ENCODE data around the gene GVQW3.
"Not testable (repeated sequence)": the region's sequence is repeated elsewhere in the genome, so short reads cannot be mapped to it uniquely, and the experiment has no call there.

Gene GVQW3

GRCh38 chr11:76385903-76386302 lies 4.8 kb downstream of the GVQW3 start:
- DNase-seq (ENCODE audit: low read depth) = no peak

GRCh38 chr11:76388408-76388807 lies 7.3 kb downstream of the GVQW3 start:
- no peak for DNase-seq (ENCODE audit: low read depth)

GRCh38 chr11:76391021-76391420 lies 9.9 kb downstream of the GVQW3 start:
- DNase-seq (ENCODE audit: low read depth) = no peak

GRCh38 chr11:76391811-76392475 lies 10.8 kb downstream of the GVQW3 start:
- DNase-seq (ENCODE audit: low read depth) = no peak

- no peak for DNase-seq (ENCODE audit: low read depth)
Measured at GRCh38 chr11:76392870-76393269, 11.7 kb downstream of the GVQW3 start.

GRCh38 chr11:76394411-76394810 lies 13.3 kb downstream of the GVQW3 start:
- DNase-seq (ENCODE audit: low read depth) = no peak

GRCh38 chr11:76395296-76395695 lies 14.2 kb downstream of the GVQW3 start:
- DNase-seq (ENCODE audit: low read depth) = no peak

- DNase-seq (ENCODE audit: low read depth) = no peak
Measured at GRCh38 chr11:76397383-76397782, 16.3 kb downstream of the GVQW3 start.

- DNase-seq (ENCODE audit: low read depth) = no peak
Measured at GRCh38 chr11:76400967-76401366, 19.8 kb downstream of the GVQW3 start.

GRCh38 chr11:76401484-76401883 lies 20.4 kb downstream of the GVQW3 start:
- DNase-seq (ENCODE audit: low read depth) = not testable (repeated sequence)

- no peak for DNase-seq (ENCODE audit: low read depth)
Measured at GRCh38 chr11:76406359-76406758, 25.2 kb downstream of the GVQW3 start.

- no peak for DNase-seq (ENCODE audit: low read depth)
Measured at GRCh38 chr11:76408171-76408965, 27.2 kb downstream of the GVQW3 start.

GRCh38 chr11:76410851-76411357 lies 29.8 kb downstream of the GVQW3 start:
- DNase-seq (ENCODE audit: low read depth) = no peak

- no peak for DNase-seq (ENCODE audit: low read depth)
Measured at GRCh38 chr11:76415073-76415472, 34.0 kb downstream of the GVQW3 start.

- DNase-seq (ENCODE audit: low read depth) = no peak
Measured at GRCh38 chr11:76419896-76420295, 38.8 kb downstream of the GVQW3 start.

GRCh38 chr11:76424379-76424778 lies 43.3 kb downstream of the GVQW3 start:
- DNase-seq (ENCODE audit: low read depth) = no peak

- no peak for DNase-seq (ENCODE audit: low read depth)
Measured at GRCh38 chr11:76424891-76425290, 43.8 kb downstream of the GVQW3 start.

- DNase-seq (ENCODE audit: low read depth) = no peak
Measured at GRCh38 chr11:76426660-76427059, 45.5 kb downstream of the GVQW3 start.

- no peak for DNase-seq (ENCODE audit: low read depth)
Measured at GRCh38 chr11:76436020-76436419, 54.9 kb downstream of the GVQW3 start.

- no peak for DNase-seq (ENCODE audit: low read depth)
Measured at GRCh38 chr11:76443268-76443980, 62.3 kb downstream of the GVQW3 start.

- no peak for DNase-seq (ENCODE audit: low read depth)
Measured at GRCh38 chr11:76444065-76444383, 62.9 kb downstream of the GVQW3 start.

- DNase-seq (ENCODE audit: low read depth) = peak; percentile 87
Measured at GRCh38 chr11:76444384-76445120, 63.4 kb downstream of the GVQW3 start, which contains the start of gene EMSY. Gene EMSY (plus strand): TSS chr11:76445018. CDS start chr11:76446939, 1,921 bp downstream.

Data from T follicular helper cell (primary cell).